HCT116 (cell line): ENCODE data around the gene ZBTB42. TPM values are rescaled to one million over a fixed set of nuclear protein-coding genes. Genes with fewer than 3 reads are reported as not detected.

Experiments
- ATAC-seq: fragments of 200-7000 bp; cut with Tn5 transposase; 2 replicates; pipeline ENCODE4 v1.9.1; 2020; ENCODE audit warnings: mild to moderate bottlenecking, moderate library complexity
- Bru-seq: library from RNA; stranded (reverse); fragments of 400-500 nt; gene quantifications from one replicate; lab custom pipeline; 2021; lab: Mats Ljungman, UMichigan
- BruChase-seq, 2 experiments: library from RNA; stranded (reverse); fragments of 400-500 nt; gene quantifications; one replicate each; lab custom pipeline; 2021; lab: Mats Ljungman, UMichigan
- BruUV-seq: library from RNA; stranded (reverse); fragments of 400-500 nt; replicated peaks from 2 replicates; lab custom pipeline; 2021; lab: Mats Ljungman, UMichigan
- CTCF ChIA-PET: fragments of 300-600 bp; sonication (Branson Sonifier 250); formaldehyde crosslinking; loops from one replicate; lab custom pipeline; 2021; ENCODE audit warnings: antibody characterized with exemption; lab: Charles Lee
- POLR2A ChIA-PET: fragments of 300-600, 350-600 bp; sonication (Branson Sonifier 250); formaldehyde crosslinking; loops from one replicate; lab custom pipeline; 2021; ENCODE audit warnings: antibody characterized with exemption; lab: Charles Lee
- RAD21 ChIA-PET, 2 experiments: fragments of 300-600 bp; sonication (Branson Sonifier 250); formaldehyde crosslinking; loops; one replicate each; lab custom pipeline; 2023; ENCODE audit warnings: low total read pairs in 2 of 2; ENCODE audit not compliant: uncharacterized antibody in 2 of 2, unreplicated experiment in 2 of 2, low non-redundant PET in 1 of 2; lab: Charles Lee
- DNase-seq: peaks from one replicate; pipeline ENCODE4 v3.0.0-alpha.2; 2010; ENCODE audit warnings: low read depth, low spot score
- H2AFZ ChIP-seq: fragments of 200-600 bp; shearing (Covaris generic), sonication (generic); 2 replicates; pipeline ENCODE4 v1.6.1; 2017; ENCODE audit warnings: low read depth, mixed run types, mixed read lengths, antibody characterized with exemption, low read length; ENCODE audit not compliant: poor library complexity, severe bottlenecking
- H3K27ac ChIP-seq: 2 replicates; pipeline ENCODE4 v1.5.1; 2012; ENCODE audit warnings: low read depth, low read length
- H3K27me3 ChIP-seq: fragments of 200-600 bp; sonication (generic); 2 replicates; pipeline ENCODE4 v1.6.1; 2016; ENCODE audit warnings: mixed run types, low read length, mixed read lengths; ENCODE audit not compliant: insufficient read depth
- H3K36me3 ChIP-seq, 2 experiments: fragments of 200-500 bp in 1 of 2; fragments of 200-600 bp in 1 of 2; sonication (Bioruptor generic) in 1 of 2; sonication (generic) in 1 of 2; 2 replicates each; pipeline versions ENCODE4 v1.5.1 to v1.6.1; 2014 to 2016; ENCODE audit warnings: low read length in 2 of 2, inconsistent platforms in 1 of 2, mixed read lengths in 1 of 2, mixed run types in 1 of 2; ENCODE audit not compliant: insufficient read depth in 2 of 2, control insufficient read depth in 1 of 2
- H3K4me1 ChIP-seq, 2 experiments: fragments of 200-600 bp in 1 of 2; sonication (generic) in 1 of 2; 2 replicates each; pipeline versions ENCODE4 v1.5.1 to v1.6.1; 2012 to 2017; ENCODE audit warnings: low read length in 2 of 2, inconsistent platforms in 1 of 2, mild to moderate bottlenecking in 1 of 2, mixed read lengths in 1 of 2, mixed run types in 1 of 2, moderate library complexity in 1 of 2; ENCODE audit not compliant: insufficient read depth in 2 of 2, control insufficient read depth in 1 of 2
- H3K4me2 ChIP-seq: fragments of 200-600 bp; sonication (generic); 2 replicates; pipeline ENCODE4 v1.6.1; 2017; ENCODE audit warnings: mixed run types, low read length, mixed read lengths
- H3K4me3 ChIP-seq, 2 experiments: fragments of 200-600 bp in 1 of 2; sonication (generic) in 1 of 2; replicated peaks in 1 of 2; 2 replicates each; pipeline ENCODE4 v1.5.1; 2011 to 2016; ENCODE audit warnings: low read length in 2 of 2, control low read depth in 1 of 2, low read depth in 1 of 2, mild to moderate bottlenecking in 1 of 2, mixed read lengths in 1 of 2, mixed run types in 1 of 2
- H3K79me2 ChIP-seq: fragments of 200-600 bp; sonication (generic); 2 replicates; pipeline ENCODE4 v1.6.1; 2017; ENCODE audit warnings: mild to moderate bottlenecking, mixed run types, low read length, moderate library complexity, mixed read lengths; ENCODE audit not compliant: insufficient read depth
- H3K9ac ChIP-seq: fragments of 200-600 bp; sonication (generic); 2 replicates; pipeline ENCODE4 v1.6.1; 2016; ENCODE audit warnings: low read length, mixed read lengths
- H3K9me2 ChIP-seq: fragments of 200-600 bp; sonication (generic), shearing (Covaris generic); 2 replicates; pipeline ENCODE4 v1.6.1; 2017; ENCODE audit warnings: mixed run types, mild to moderate bottlenecking, moderate library complexity; ENCODE audit not compliant: insufficient read depth
- H3K9me3 ChIP-seq, 2 experiments: fragments of 200-500 bp in 1 of 2; fragments of 200-600 bp in 1 of 2; sonication (Bioruptor generic) in 1 of 2; sonication (generic) in 1 of 2; 2 replicates each; pipeline ENCODE4 v1.6.1; 2014 to 2017; ENCODE audit warnings: low read length in 2 of 2, mixed read lengths in 2 of 2, inconsistent platforms in 1 of 2, low read depth in 1 of 2, mild to moderate bottlenecking in 1 of 2, mixed run types in 1 of 2, moderate library complexity in 1 of 2; ENCODE audit not compliant: control insufficient read depth in 1 of 2, insufficient read depth in 1 of 2
- H4K20me1 ChIP-seq: fragments of 200-600 bp; sonication (generic), shearing (Covaris generic); 2 replicates; pipeline ENCODE4 v1.6.1; 2017; ENCODE audit warnings: mixed run types, mild to moderate bottlenecking, moderate library complexity; ENCODE audit not compliant: insufficient read depth
- EGR1 ChIP-seq: IDR thresholded peaks from 2 replicates; pipeline ENCODE4 v1.6.1; 2012; ENCODE audit warnings: low read depth
- FOSL1 ChIP-seq: IDR thresholded peaks from 2 replicates; pipeline ENCODE4 v1.6.1; 2012; ENCODE audit warnings: low read depth
- POLR2A ChIP-seq: IDR thresholded peaks from 2 replicates; pipeline ENCODE4 v1.7.0; 2011; ENCODE audit warnings: borderline replicate concordance; ENCODE audit not compliant: insufficient read depth, insufficient read length; ENCODE audit errors: extremely low read depth
- POLR2AphosphoS5 ChIP-seq: IDR thresholded peaks from 2 replicates; pipeline ENCODE4 v1.6.1; 2011; ENCODE audit warnings: mild to moderate bottlenecking, low read depth, low read length, moderate library complexity
- SP1 ChIP-seq: IDR thresholded peaks from 2 replicates; pipeline ENCODE4 v1.6.1; 2012; ENCODE audit warnings: low read depth
- intact Hi-C: fragments of 100-400 bp; cut with micrococcal nuclease; formaldehyde crosslinking; loops from 2 replicates; pipeline ENCODE4 v1.10.0; 2022
- long read RNA-seq: library from polyadenylated mRNA; unstranded; transcript quantifications from one replicate; pipeline ENCODE4 v2.0.0, GENCODE V29; 2021; ENCODE audit not compliant: unreplicated experiment
- polyA plus RNA-seq: library from polyadenylated mRNA; unstranded; fragments of >200 nt; gene quantifications from 2 replicates; pipeline ENCODE4 v1.2.1, GENCODE V29; 2012; ENCODE audit warnings: missing spikeins
- total RNA-seq: library from RNA; stranded (reverse); gene quantifications from one replicate; pipeline ENCODE4 v1.2.1, GENCODE V29; 2021; ENCODE audit not compliant: unreplicated experiment
- TF ChIP-seq, protein P1 (sequence below), 3 experiments: fragments of 200-600 bp in 1 of 3; sonication (generic) in 1 of 3; IDR thresholded peaks in 2 of 3; conservative IDR thresholded peaks in 1 of 3; 2 replicates each; pipeline ENCODE4 v1.5.1; 2012 to 2017; ENCODE audit warnings: low read depth in 2 of 3, low read length in 2 of 3, antibody characterized with exemption in 1 of 3, borderline replicate concordance in 1 of 3, control low read depth in 1 of 3, mild to moderate bottlenecking in 1 of 3, mixed read lengths in 1 of 3, mixed run types in 1 of 3, moderate library complexity in 1 of 3; ENCODE audit not compliant: insufficient read depth in 1 of 3
- TF ChIP-seq, protein P2 (sequence below): IDR thresholded peaks from 2 replicates; pipeline ENCODE4 v1.6.1; 2012

The ZBTB42 gene
- total RNA-seq (4.4 TPM), Bru-seq, nascent RNA (percentile 40 among the genes with signal in this experiment), BruChase-seq, experiment 1, labeled RNA remaining after a 6-hour chase (percentile 42 among the genes with signal in this experiment), BruChase-seq, experiment 2, labeled RNA remaining after a 2-hour chase (percentile 42 among the genes with signal in this experiment)
- polyA plus RNA-seq, result 3.9 and 4.1 TPM in 2 replicates
- long read RNA-seq, transcript ZBTB42-201 (1 exons, 3,800 nt), result major isoform, 13 of 16 reads
- long read RNA-seq, partial matches to known transcripts, result 0 of 16 reads
- long read RNA-seq, other reads (novel, unspliced or antisense), result 1 of 16 reads

DNA sequence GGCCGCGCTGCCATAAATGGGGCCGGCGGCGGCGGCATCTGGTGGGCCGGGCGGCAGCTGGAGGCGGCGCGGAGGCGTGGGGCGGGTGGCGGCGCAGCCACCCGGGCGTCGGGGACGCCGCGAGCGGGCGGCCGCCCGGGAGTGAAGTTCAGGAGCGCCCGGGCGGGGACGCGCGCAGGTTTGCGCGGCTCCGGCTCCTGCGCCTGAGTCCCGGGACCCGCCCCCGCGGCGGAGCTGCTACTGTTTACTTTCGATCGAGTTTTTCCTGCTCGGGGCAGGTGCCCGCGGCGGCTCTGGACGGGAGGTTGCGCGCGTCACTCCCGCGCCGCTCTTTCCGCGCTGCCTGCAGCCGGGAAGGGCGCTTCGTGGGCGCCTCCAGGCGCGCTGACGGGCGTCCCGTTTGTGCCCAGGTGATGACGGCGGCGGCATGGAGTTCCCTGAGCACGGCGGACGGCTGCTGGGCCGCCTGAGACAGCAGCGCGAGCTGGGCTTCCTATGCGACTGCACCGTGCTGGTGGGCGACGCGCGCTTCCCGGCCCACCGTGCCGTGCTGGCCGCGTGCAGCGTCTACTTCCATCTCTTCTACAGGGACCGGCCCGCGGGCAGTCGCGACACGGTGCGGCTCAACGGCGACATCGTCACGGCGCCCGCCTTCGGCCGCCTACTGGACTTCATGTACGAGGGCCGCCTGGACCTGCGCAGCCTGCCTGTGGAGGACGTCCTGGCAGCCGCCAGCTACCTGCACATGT is at the start of gene ZBTB42:
Gene ZBTB42, plus strand, starts transcription at position 331 of the 749 bp plus-strand sequence. Its CDS starts 97 bp downstream, at position 428.
- ChIA-PET CTCF (no interaction called here), RAD21 (interaction anchor here in 1 of 2 experiments (0.6 kb wide), 1 partner anchor 75 kb away, joined by 5 read pairs; no protein-coding TSS in a partner anchor), POLR2A (interaction anchor here (1.5 kb wide), 1 partner anchor 48 kb away, joined by 3 read pairs; the partner anchor contains the start of gene SIVA1)
- no peaks in the 10 kb centered on the region for H3K36me3 ChIP-seq
- H3K27ac ChIP-seq, result peak within 1 kb of the TSS; percentile 66; the same call in 1 of the 2 replicates
- intact Hi-C loops, result no loop called here
- H3K4me3 ChIP-seq, result peak within 1 kb of the TSS; percentile 56 to 66
- no peak within 1 kb of the TSS for H2AFZ ChIP-seq
- H3K4me1 ChIP-seq, result peaks cover 38 to 57% of the 10 kb centered on the region in 2 experiments
- TF ChIP-seq POLR2A (no peak), FOSL1 (no peak), EGR1 (no peak), POLR2AphosphoS5 (0 out of 2 replicates have a peak, but pooled peaks have one; percentile 21), SP1 (no peak)
- TF ChIP-seq, protein P1, sequence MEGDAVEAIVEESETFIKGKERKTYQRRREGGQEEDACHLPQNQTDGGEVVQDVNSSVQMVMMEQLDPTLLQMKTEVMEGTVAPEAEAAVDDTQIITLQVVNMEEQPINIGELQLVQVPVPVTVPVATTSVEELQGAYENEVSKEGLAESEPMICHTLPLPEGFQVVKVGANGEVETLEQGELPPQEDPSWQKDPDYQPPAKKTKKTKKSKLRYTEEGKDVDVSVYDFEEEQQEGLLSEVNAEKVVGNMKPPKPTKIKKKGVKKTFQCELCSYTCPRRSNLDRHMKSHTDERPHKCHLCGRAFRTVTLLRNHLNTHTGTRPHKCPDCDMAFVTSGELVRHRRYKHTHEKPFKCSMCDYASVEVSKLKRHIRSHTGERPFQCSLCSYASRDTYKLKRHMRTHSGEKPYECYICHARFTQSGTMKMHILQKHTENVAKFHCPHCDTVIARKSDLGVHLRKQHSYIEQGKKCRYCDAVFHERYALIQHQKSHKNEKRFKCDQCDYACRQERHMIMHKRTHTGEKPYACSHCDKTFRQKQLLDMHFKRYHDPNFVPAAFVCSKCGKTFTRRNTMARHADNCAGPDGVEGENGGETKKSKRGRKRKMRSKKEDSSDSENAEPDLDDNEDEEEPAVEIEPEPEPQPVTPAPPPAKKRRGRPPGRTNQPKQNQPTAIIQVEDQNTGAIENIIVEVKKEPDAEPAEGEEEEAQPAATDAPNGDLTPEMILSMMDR (IDR thresholded peaks at IDR 0.05 in 2 of 3, conservative IDR thresholded peaks at IDR 0.05 in 1 of 3; ENCODE audit: borderline replicate concordance in 1 of 3, insufficient read depth in 1 of 3, low read depth in 2 of 3, low read length in 2 of 3), result no peak
- TF ChIP-seq, protein P2, sequence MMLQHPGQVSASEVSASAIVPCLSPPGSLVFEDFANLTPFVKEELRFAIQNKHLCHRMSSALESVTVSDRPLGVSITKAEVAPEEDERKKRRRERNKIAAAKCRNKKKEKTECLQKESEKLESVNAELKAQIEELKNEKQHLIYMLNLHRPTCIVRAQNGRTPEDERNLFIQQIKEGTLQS, result no peak
- no peaks in the 10 kb centered on the region for H3K27me3 ChIP-seq
- H4K20me1 ChIP-seq, result no peaks in the 10 kb centered on the region
- no peaks in the 10 kb centered on the region for H3K79me2 ChIP-seq
- BruUV-seq, result no TSS peak
- DNase-seq (no peak), ATAC-seq (peak; percentile 52)
- no peaks in the 10 kb centered on the region for H3K9me3 ChIP-seq
- H3K9me2 ChIP-seq, result no peaks in the 10 kb centered on the region
- H3K9ac ChIP-seq, result peak within 1 kb of the TSS; percentile 63
- H3K4me2 ChIP-seq, result peak within 1 kb of the TSS; percentile 96
